CD1c-positive myeloid dendritic cell (primary cell): ENCODE measurements around the gene USP34.
"Not testable (repeated sequence)": the region's sequence is repeated elsewhere in the genome, so short reads cannot be mapped to it uniquely, and the experiment has no call there.

Experiments
- DNase-seq: peaks from one replicate; pipeline ENCODE4 v3.0.0-alpha.2; 2016; ENCODE audit errors: extremely low spot score

Gene USP34

GRCh38 chr2:61252031-61252430 is 218.9 kb downstream of the USP34 start:
- no peak for DNase-seq

- DNase-seq, result no peak
These were observed 221.3 kb downstream of the USP34 start for GRCh38 chr2:61249521-61250071.

DNA sequence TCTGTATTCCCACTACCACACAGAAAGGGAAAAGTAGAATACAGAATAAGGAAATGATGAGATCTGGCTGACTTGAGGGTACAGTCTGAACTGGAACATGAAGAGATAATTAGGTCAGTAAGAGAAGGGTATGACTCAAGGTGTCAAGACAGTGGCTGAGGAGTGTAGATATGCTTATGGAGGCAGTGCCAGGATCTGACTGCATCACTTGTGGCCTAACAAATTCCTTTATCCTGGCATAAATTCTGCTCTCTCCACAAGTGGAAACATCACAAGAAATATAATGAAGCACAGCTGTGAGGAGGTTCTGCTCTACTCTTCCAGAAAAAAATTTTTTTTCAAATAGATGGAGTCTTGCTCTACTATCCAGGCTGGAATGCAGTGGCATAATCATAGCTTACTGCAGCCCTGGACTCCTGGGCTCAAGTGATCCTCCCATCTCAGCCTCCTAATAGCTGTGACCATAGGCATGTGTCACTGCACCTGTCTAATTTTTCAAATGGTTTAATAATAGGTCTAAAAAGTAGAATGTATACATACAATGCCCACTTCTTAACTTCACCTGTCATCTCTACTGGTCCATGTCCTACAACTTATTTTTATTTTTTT is 223.6 kb downstream of the USP34 start:
- no peak for DNase-seq

DNA sequence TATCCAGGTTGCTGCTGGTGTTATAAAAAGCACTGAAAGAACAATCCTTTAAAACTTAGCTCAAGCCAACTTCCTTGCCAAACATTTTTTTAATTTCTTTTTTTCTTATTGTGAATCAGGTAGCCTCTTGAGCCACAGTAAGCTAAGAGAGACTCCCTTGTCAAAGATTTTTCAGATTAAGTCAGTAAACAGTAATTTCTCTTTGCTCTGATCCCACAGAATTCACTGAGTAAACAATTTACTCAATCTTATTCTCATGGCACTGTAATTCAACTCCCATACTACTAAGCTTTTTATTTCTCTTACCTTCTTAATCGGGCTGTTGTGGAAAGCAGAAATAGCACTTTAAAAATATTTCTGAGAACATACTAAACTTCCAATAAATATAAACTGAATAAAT is 226.2 kb downstream of the USP34 start:
- DNase-seq, result no peak

DNA sequence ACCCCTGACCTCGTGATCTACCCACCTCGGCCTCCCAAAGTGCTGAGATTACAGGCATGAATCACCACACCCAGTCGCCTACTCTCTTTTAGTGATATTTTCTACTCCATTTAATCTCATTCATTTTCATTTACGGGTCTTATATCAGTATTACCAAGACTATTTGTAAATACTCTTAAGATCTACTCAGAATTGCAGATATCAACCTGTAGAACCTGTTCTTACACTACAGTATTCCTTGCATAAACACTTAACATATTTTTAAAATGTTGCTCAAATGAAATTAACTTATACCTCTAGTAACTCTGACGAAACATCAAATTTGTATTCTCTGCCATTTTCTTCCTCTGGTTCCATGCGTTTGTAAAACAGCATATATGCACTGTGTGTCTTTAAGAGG is 229.6 kb downstream of the USP34 start:
- no peak for DNase-seq

- DNase-seq, result no peak
These were observed 232.5 kb downstream of the USP34 start for GRCh38 chr2:61238219-61239012.

GRCh38 chr2:61235716-61236115 is 235.2 kb downstream of the USP34 start:
- no peak for DNase-seq

DNA sequence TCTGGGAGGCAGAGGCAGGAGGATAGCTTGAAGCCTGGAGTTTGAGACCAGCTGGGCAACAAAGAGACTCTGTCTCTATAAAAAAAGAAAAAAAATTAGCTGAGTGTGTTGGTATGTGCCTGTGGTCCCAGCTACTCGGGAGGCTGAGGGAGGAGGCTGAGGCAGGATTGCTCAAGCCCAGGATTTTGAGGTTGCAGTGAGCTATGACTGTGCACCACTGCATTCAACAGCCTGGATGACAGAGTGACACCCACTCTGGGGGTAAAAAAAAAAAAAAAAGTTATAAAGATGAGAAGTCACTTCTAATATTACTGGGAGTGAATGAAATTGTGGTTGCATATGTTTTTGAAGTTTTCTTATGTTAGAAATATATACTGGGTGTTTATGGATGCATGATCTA is 237.3 kb downstream of the USP34 start:
- no peak for DNase-seq

GRCh38 chr2:61229936-61230335 is 241.0 kb downstream of the USP34 start:
- no peak for DNase-seq

GRCh38 chr2:61222567-61222966 is 248.3 kb downstream of the USP34 start:
- DNase-seq, result no peak

GRCh38 chr2:61221819-61222218 is 249.1 kb downstream of the USP34 start:
- DNase-seq, result no peak

- no peak for DNase-seq
These were observed 250.1 kb downstream of the USP34 start for GRCh38 chr2:61220768-61221167.

DNA sequence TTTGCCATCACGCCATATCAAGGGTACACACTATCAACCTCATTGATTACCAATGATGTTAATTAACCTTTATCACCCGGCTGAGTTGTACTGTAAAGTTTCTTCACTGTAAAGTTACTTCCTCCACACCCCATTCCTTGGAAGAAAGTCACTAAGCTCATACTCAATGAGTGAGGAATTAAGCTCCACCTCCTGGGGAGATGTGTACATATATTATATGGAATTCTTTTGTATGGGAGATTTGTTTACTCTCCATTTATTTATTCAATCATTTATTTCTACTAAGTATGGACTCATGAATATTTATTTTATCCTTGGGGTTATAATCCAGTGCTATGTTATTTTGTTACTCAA is 252.1 kb downstream of the USP34 start:
- no peak for DNase-seq

GRCh38 chr2:61218076-61218816 is 252.6 kb downstream of the USP34 start:
- no peak for DNase-seq

DNA sequence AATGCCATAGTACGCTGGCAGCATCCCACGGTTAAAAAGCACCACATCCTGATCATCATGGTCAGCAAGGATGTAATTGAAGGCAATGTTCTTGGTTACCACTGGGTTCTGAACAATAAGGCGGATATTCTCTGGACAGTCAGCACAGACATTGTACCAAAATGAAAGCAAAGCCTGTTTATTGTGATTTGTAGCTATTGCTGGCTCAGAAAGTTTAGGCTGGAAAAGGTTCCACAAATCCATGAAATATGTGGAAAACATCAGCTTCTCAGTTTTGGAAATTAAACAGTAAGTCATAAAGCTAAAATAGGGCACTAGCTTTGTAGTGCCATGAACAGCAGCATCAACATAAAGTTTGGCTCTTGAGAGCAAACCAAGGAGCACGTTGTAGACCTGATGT is 256.7 kb downstream of the USP34 start:
- DNase-seq, result no peak

GRCh38 chr2:61210332-61210981 is 260.4 kb downstream of the USP34 start:
- no peak for DNase-seq

DNA sequence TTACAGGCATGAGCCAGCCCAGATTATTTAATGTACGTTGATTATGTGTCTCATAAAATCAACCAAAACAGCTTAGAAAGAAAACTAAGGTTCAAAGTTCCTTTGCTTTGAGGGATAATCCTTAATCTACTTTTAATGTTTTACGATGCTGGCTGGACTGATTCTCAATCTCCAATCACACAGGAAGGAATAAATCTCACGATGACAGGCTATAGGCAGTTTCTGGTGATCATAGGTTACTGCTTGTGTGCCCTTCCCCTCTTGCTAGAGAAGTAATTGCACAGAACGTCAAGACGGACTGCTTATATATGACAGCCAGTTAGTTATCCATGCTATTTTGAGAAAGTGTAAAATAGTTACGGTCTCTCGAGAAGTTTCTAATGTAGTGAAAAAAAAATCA is 265.8 kb downstream of the USP34 start:
- no peak for DNase-seq

- DNase-seq, result no peak
These were observed 274.2 kb downstream of the USP34 start for GRCh38 chr2:61196671-61197070.

DNA sequence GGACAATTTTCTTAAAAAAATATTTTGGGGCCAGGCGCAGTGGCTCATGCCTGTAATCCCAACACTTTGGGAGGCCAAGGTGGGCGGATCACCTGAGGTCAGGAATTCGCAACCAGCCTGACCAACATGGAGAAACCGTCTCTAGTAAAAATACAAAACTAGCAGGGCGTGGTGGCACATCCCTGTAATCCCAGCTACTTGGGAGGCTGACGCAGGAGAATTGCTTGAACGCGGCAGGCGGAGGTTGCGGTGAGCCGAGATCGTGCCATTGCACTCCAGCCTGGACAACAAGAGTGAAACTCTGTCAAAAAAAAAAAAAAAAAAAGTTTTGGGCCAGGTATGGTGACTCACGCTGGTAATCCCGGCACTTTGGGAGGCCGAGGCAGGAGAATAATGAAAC is 276.2 kb downstream of the USP34 start:
- DNase-seq, result not testable (repeated sequence)

DNA sequence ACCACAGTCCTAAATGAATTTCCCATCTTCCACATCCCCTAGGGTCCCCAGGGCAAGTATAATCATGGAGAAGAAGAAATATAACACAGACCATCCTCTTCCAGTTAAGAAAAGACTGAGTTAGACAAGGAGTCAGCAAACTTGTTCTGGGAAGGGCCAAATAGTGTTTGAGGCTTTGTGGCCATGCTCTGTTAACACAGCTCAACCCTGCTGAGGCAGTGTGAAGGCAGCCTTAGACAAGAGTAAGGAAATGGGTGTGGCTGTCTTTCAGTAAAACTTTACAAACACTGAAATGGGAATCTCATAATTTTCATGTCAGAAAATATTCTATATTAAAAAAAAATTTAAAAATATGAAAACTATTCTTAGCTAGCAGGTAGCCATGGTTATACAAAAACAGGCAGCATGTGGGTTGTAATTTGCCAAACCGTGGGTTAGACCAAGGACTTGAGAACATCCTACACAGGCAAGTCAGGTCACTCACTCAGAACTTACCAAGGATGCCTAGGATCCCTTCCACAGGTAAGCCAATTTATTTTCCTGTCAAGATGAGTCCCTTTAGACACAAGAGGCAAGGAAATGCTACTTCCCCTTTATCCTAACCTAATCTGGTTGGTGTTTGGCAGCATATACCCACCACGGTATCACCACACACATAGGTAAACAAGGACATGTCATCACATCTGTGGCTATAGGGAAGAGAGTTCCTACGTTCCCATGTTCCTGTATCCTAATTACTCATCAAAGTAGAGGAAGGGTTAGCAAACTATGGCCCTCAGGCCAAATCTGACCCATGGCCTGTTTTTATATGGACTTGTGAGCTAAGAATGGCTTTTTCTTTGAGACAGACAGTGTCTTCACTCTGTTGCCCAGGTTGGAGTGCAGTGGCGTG is 277.0 kb downstream of the USP34 start:
- peak; percentile 17 for DNase-seq

GRCh38 chr2:61187085-61187484 is 283.8 kb downstream of the USP34 start:
- DNase-seq, result no peak
